HCT116 (cell line): ENCODE data around the gene GAPT. TPM values are rescaled to one million over a fixed set of nuclear protein-coding genes. Genes with fewer than 3 reads are reported as not detected.

Source experiments
- ATAC-seq: fragments of 200-7000 bp; cut with Tn5 transposase; 2 replicates; pipeline ENCODE4 v1.9.1; 2020; ENCODE audit warnings: mild to moderate bottlenecking, moderate library complexity
- BruUV-seq: library from RNA; stranded (reverse); fragments of 400-500 nt; replicated peaks from 2 replicates; lab custom pipeline; 2021; lab: Mats Ljungman, UMichigan
- CTCF ChIA-PET: fragments of 300-600 bp; sonication (Branson Sonifier 250); formaldehyde crosslinking; loops from one replicate; lab custom pipeline; 2021; ENCODE audit warnings: antibody characterized with exemption; lab: Charles Lee
- POLR2A ChIA-PET: fragments of 300-600, 350-600 bp; sonication (Branson Sonifier 250); formaldehyde crosslinking; loops from one replicate; lab custom pipeline; 2021; ENCODE audit warnings: antibody characterized with exemption; lab: Charles Lee
- RAD21 ChIA-PET, 2 experiments: fragments of 300-600 bp; sonication (Branson Sonifier 250); formaldehyde crosslinking; loops; one replicate each; lab custom pipeline; 2023; ENCODE audit warnings: low total read pairs in 2 of 2; ENCODE audit not compliant: uncharacterized antibody in 2 of 2, unreplicated experiment in 2 of 2, low non-redundant PET in 1 of 2; lab: Charles Lee
- DNase-seq: peaks from one replicate; pipeline ENCODE4 v3.0.0-alpha.2; 2010; ENCODE audit warnings: low read depth, low spot score
- H2AFZ ChIP-seq: fragments of 200-600 bp; shearing (Covaris generic), sonication (generic); 2 replicates; pipeline ENCODE4 v1.6.1; 2017; ENCODE audit warnings: low read depth, mixed run types, mixed read lengths, antibody characterized with exemption, low read length; ENCODE audit not compliant: poor library complexity, severe bottlenecking
- H3K27ac ChIP-seq: 2 replicates; pipeline ENCODE4 v1.5.1; 2012; ENCODE audit warnings: low read depth, low read length
- H3K27me3 ChIP-seq: fragments of 200-600 bp; sonication (generic); 2 replicates; pipeline ENCODE4 v1.6.1; 2016; ENCODE audit warnings: mixed run types, low read length, mixed read lengths; ENCODE audit not compliant: insufficient read depth
- H3K36me3 ChIP-seq, 2 experiments: fragments of 200-500 bp in 1 of 2; fragments of 200-600 bp in 1 of 2; sonication (Bioruptor generic) in 1 of 2; sonication (generic) in 1 of 2; 2 replicates each; pipeline versions ENCODE4 v1.5.1 to v1.6.1; 2014 to 2016; ENCODE audit warnings: low read length in 2 of 2, inconsistent platforms in 1 of 2, mixed read lengths in 1 of 2, mixed run types in 1 of 2; ENCODE audit not compliant: insufficient read depth in 2 of 2, control insufficient read depth in 1 of 2
- H3K4me1 ChIP-seq, 2 experiments: fragments of 200-600 bp in 1 of 2; sonication (generic) in 1 of 2; 2 replicates each; pipeline versions ENCODE4 v1.5.1 to v1.6.1; 2012 to 2017; ENCODE audit warnings: low read length in 2 of 2, inconsistent platforms in 1 of 2, mild to moderate bottlenecking in 1 of 2, mixed read lengths in 1 of 2, mixed run types in 1 of 2, moderate library complexity in 1 of 2; ENCODE audit not compliant: insufficient read depth in 2 of 2, control insufficient read depth in 1 of 2
- H3K4me2 ChIP-seq: fragments of 200-600 bp; sonication (generic); 2 replicates; pipeline ENCODE4 v1.6.1; 2017; ENCODE audit warnings: mixed run types, low read length, mixed read lengths
- H3K4me3 ChIP-seq, 2 experiments: fragments of 200-600 bp in 1 of 2; sonication (generic) in 1 of 2; replicated peaks in 1 of 2; 2 replicates each; pipeline ENCODE4 v1.5.1; 2011 to 2016; ENCODE audit warnings: low read length in 2 of 2, control low read depth in 1 of 2, low read depth in 1 of 2, mild to moderate bottlenecking in 1 of 2, mixed read lengths in 1 of 2, mixed run types in 1 of 2
- H3K79me2 ChIP-seq: fragments of 200-600 bp; sonication (generic); 2 replicates; pipeline ENCODE4 v1.6.1; 2017; ENCODE audit warnings: mild to moderate bottlenecking, mixed run types, low read length, moderate library complexity, mixed read lengths; ENCODE audit not compliant: insufficient read depth
- H3K9ac ChIP-seq: fragments of 200-600 bp; sonication (generic); 2 replicates; pipeline ENCODE4 v1.6.1; 2016; ENCODE audit warnings: low read length, mixed read lengths
- H3K9me2 ChIP-seq: fragments of 200-600 bp; sonication (generic), shearing (Covaris generic); 2 replicates; pipeline ENCODE4 v1.6.1; 2017; ENCODE audit warnings: mixed run types, mild to moderate bottlenecking, moderate library complexity; ENCODE audit not compliant: insufficient read depth
- H3K9me3 ChIP-seq, 2 experiments: fragments of 200-500 bp in 1 of 2; fragments of 200-600 bp in 1 of 2; sonication (Bioruptor generic) in 1 of 2; sonication (generic) in 1 of 2; 2 replicates each; pipeline ENCODE4 v1.6.1; 2014 to 2017; ENCODE audit warnings: low read length in 2 of 2, mixed read lengths in 2 of 2, inconsistent platforms in 1 of 2, low read depth in 1 of 2, mild to moderate bottlenecking in 1 of 2, mixed run types in 1 of 2, moderate library complexity in 1 of 2; ENCODE audit not compliant: control insufficient read depth in 1 of 2, insufficient read depth in 1 of 2
- H4K20me1 ChIP-seq: fragments of 200-600 bp; sonication (generic), shearing (Covaris generic); 2 replicates; pipeline ENCODE4 v1.6.1; 2017; ENCODE audit warnings: mixed run types, mild to moderate bottlenecking, moderate library complexity; ENCODE audit not compliant: insufficient read depth
- ATF3 ChIP-seq: IDR thresholded peaks from 2 replicates; pipeline ENCODE4 v1.6.1; 2012
- CBX3 ChIP-seq: IDR thresholded peaks from 2 replicates; pipeline ENCODE4 v1.6.1; 2012; ENCODE audit warnings: low read depth
- CEBPB ChIP-seq: IDR thresholded peaks from 2 replicates; pipeline ENCODE4 v1.6.1; 2012; ENCODE audit warnings: low read depth
- CTCF ChIP-seq, 3 experiments: fragments of 200-600 bp in 1 of 3; sonication (generic) in 1 of 3; IDR thresholded peaks in 2 of 3; conservative IDR thresholded peaks in 1 of 3; 2 replicates each; pipeline ENCODE4 v1.5.1; 2012 to 2017; ENCODE audit warnings: low read depth in 2 of 3, low read length in 2 of 3, antibody characterized with exemption in 1 of 3, borderline replicate concordance in 1 of 3, control low read depth in 1 of 3, mild to moderate bottlenecking in 1 of 3, mixed read lengths in 1 of 3, mixed run types in 1 of 3, moderate library complexity in 1 of 3; ENCODE audit not compliant: insufficient read depth in 1 of 3
- EZH2 ChIP-seq: fragments of 200-600 bp; sonication (generic); IDR thresholded peaks from 2 replicates; pipeline ENCODE4 v1.6.1; 2017; ENCODE audit warnings: antibody characterized with exemption, mixed run types
- FOSL1 ChIP-seq: IDR thresholded peaks from 2 replicates; pipeline ENCODE4 v1.6.1; 2012; ENCODE audit warnings: low read depth
- RAD21 ChIP-seq: IDR thresholded peaks from 2 replicates; pipeline ENCODE4 v1.6.1; 2012; ENCODE audit warnings: low read depth, mild to moderate bottlenecking
- SP1 ChIP-seq: IDR thresholded peaks from 2 replicates; pipeline ENCODE4 v1.6.1; 2012; ENCODE audit warnings: low read depth
- SRF ChIP-seq: IDR thresholded peaks from 2 replicates; pipeline ENCODE4 v1.6.1; 2012; ENCODE audit warnings: low read depth
- TCF7L2 ChIP-seq: IDR thresholded peaks from 2 replicates; pipeline ENCODE4 v1.7.0; 2011; ENCODE audit warnings: borderline replicate concordance, inconsistent platforms; ENCODE audit not compliant: insufficient read depth, insufficient read length; ENCODE audit errors: extremely low read depth
- ZBTB33 ChIP-seq: IDR thresholded peaks from 2 replicates; pipeline ENCODE4 v1.6.1; 2011; ENCODE audit warnings: mild to moderate bottlenecking, low read length, moderate library complexity; ENCODE audit not compliant: insufficient replicate concordance; ENCODE audit errors: extremely low read depth
- intact Hi-C: fragments of 100-400 bp; cut with micrococcal nuclease; formaldehyde crosslinking; loops from 2 replicates; pipeline ENCODE4 v1.10.0; 2022
- total RNA-seq: library from RNA; stranded (reverse); gene quantifications from one replicate; pipeline ENCODE4 v1.2.1, GENCODE V29; 2021; ENCODE audit not compliant: unreplicated experiment

Gene GAPT
- total RNA-seq, 1 experiment from 2014 or later: not detected

GRCh38 chr5:58456486-58456885, 34.7 kb upstream of the GAPT start:
- CTCF ChIA-PET: no interaction called here
- Histone ChIP-seq H3K27ac (no peak overlapping the region), H3K9ac (no peak overlapping the region), H3K9me3 (no peaks in the 10 kb centered on the region), H4K20me1 (peaks cover 39% of the 10 kb centered on the region; the same call in 1 of the 2 replicates), H3K79me2 (peaks cover 57% of the 10 kb centered on the region), H2AFZ (no peak overlapping the region), H3K4me3 (no peak overlapping the region), H3K27me3 (no peaks in the 10 kb centered on the region), H3K4me2 (no peak overlapping the region), H3K36me3 (peaks cover 46 to 50% of the 10 kb centered on the region in 2 experiments), H3K4me1 (peaks cover 0 to 34% of the 10 kb centered on the region in 2 experiments; a peak in 3 of 4 replicates), H3K9me2 (no peaks in the 10 kb centered on the region)
- POLR2A ChIA-PET: no interaction called here
- no peak for DNase-seq
- BruUV-seq: no TSS peak
- intact Hi-C loops: no loop called here
- RAD21 ChIA-PET: no interaction called here
- no peak for ATAC-seq
- no peak for TF ChIP-seq ZBTB33
- TF ChIP-seq SRF: no peak
- no peak for TF ChIP-seq EZH2
- TF ChIP-seq CBX3: no peak
- no peak for TF ChIP-seq FOSL1
- no peak for TF ChIP-seq ATF3
- no peak for TF ChIP-seq TCF7L2
- TF ChIP-seq CEBPB: no peak

- ChIA-PET RAD21 (no interaction called here), CTCF (no interaction called here)
- Histone ChIP-seq H3K4me3 (no peak overlapping the region), H3K27ac (no peak overlapping the region)
- no peak for TF ChIP-seq RAD21
- no peak for TF ChIP-seq CTCF (IDR thresholded peaks at IDR 0.05 in 2 of 3, conservative IDR thresholded peaks at IDR 0.05 in 1 of 3; ENCODE audit: borderline replicate concordance in 1 of 3, insufficient read depth in 1 of 3, low read depth in 2 of 3, low read length in 2 of 3)
- TF ChIP-seq SP1: no peak
- TF ChIP-seq, all 23 proteins: peak for 0
- Histone ChIP-seq H2AFZ (no peak overlapping the region), H4K20me1 (peaks cover 39% of the 10 kb centered on the region; the same call in 1 of the 2 replicates), H3K9ac (no peak overlapping the region), H3K9me3 (no peaks in the 10 kb centered on the region), H3K36me3 (peaks cover 46 to 50% of the 10 kb centered on the region in 2 experiments), H3K9me2 (no peaks in the 10 kb centered on the region), H3K27me3 (no peaks in the 10 kb centered on the region), H3K4me1 (peaks cover 2 to 40% of the 10 kb centered on the region in 2 experiments), H3K79me2 (peaks cover 57% of the 10 kb centered on the region), H3K4me2 (no peak overlapping the region)
- intact Hi-C loops: no loop called here
- no peak for DNase-seq
- POLR2A ChIA-PET: no interaction called here
- no peak for ATAC-seq
- BruUV-seq: no TSS peak
Observed at GRCh38 chr5:58457050-58457449, 34.2 kb upstream of the GAPT start.
